HFFc6 (cell line): ENCODE measurements around the gene SNX21. TPM values are rescaled to one million over a fixed set of nuclear protein-coding genes. Genes with fewer than 3 reads are reported as not detected.

ENCODE experiments used
- DNase-seq: peaks from one replicate; pipeline ENCODE4 v3.0.0-alpha.2; 2018
- H3K27ac Mint-ChIP-seq: 2 replicates; pipeline ENCODE4 v1.8.0; 2020; ENCODE audit warnings: mild to moderate bottlenecking, mixed read lengths
- H3K27me3 Mint-ChIP-seq: 2 replicates; pipeline ENCODE4 v1.8.0; 2021; ENCODE audit warnings: mild to moderate bottlenecking, moderate library complexity, mixed read lengths; ENCODE audit not compliant: insufficient read depth
- H3K36me3 Mint-ChIP-seq: 2 replicates; pipeline ENCODE4 v1.8.0; 2021; ENCODE audit warnings: low read depth, mixed read lengths
- H3K4me1 Mint-ChIP-seq: 2 replicates; pipeline ENCODE4 v1.8.0; 2020; ENCODE audit warnings: low read depth, mixed read lengths
- H3K4me3 Mint-ChIP-seq: 2 replicates; pipeline ENCODE4 v1.8.0; 2020; ENCODE audit warnings: mild to moderate bottlenecking, moderate library complexity, mixed read lengths
- H3K9me3 Mint-ChIP-seq: 2 replicates; pipeline ENCODE4 v1.8.0; 2020; ENCODE audit warnings: mild to moderate bottlenecking, mixed read lengths
- CTCF ChIP-seq: fragments of 200-600 bp; sonication (generic); IDR thresholded peaks from 2 replicates; pipeline ENCODE4 v1.5.0; 2021; ENCODE audit warnings: antibody characterized with exemption, mild to moderate bottlenecking
- total RNA-seq, 6 experiments: library from RNA; stranded (reverse); fragmentation: NEBNext Ultra II Directional; extraction: Animal tissue kit (Norgen Biotek cat#: 25700); gene quantifications; 2 replicates in 1 of 6; 3 replicates in 5 of 6; pipeline ENCODE4 v1.2.3, GENCODE V29; 2021

The SNX21 gene
- total RNA-seq, 6 experiments from 2014 or later: 21.9 to 25.1 (median 22.7) TPM

- H3K27me3 Mint-ChIP-seq: peaks cover 4% of the 10 kb centered on the region
- TF ChIP-seq CTCF: no peak
- H3K9me3 Mint-ChIP-seq: no peaks in the 10 kb centered on the region
- DNase-seq: no peak
- peaks cover 12% of the 10 kb centered on the region for H3K36me3 Mint-ChIP-seq
- H3K27ac Mint-ChIP-seq: no peak overlapping the region
- peaks cover 54% of the 10 kb centered on the region for H3K4me1 Mint-ChIP-seq
- no peak overlapping the region for H3K4me3 Mint-ChIP-seq
Measured at GRCh38 chr20:45819466-45819865, 14.1 kb upstream of the SNX21 start.

GRCh38 chr20:45821947-45822346 is 11.7 kb upstream of the SNX21 start:
- peaks cover 4% of the 10 kb centered on the region for H3K27me3 Mint-ChIP-seq
- no peaks in the 10 kb centered on the region for H3K9me3 Mint-ChIP-seq
- H3K4me1 Mint-ChIP-seq: peaks cover 51% of the 10 kb centered on the region
- TF ChIP-seq CTCF: no peak
- no peak overlapping the region for H3K27ac Mint-ChIP-seq
- DNase-seq: no peak
- 0 out of 2 replicates have a peak, but pooled peaks cover 1% of the 10 kb centered on the region for H3K36me3 Mint-ChIP-seq
- H3K4me3 Mint-ChIP-seq: no peak overlapping the region

DNA sequence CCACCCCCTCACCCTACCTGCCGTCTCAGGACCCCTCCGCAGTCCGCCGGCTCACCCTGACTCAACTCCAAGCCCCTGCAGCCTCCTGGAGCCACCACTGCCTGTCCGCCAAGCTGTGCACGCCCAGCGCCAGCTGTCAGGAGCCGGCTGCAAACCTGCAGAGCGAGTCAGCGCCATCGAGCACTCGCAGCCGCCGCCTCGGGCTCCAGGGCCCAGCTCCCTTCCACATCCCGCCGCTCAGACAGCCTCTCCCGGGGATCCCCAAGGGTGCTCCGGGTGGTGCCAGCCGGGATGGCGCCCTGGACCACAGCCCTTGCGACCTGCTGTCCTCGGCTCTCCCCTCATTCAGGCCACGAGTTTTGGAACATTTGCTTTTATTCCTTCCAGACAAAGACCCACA is 10.7 kb upstream of the SNX21 start:
- peak; percentile 30 for DNase-seq
- H3K27ac Mint-ChIP-seq: no peak overlapping the region
- no peak for TF ChIP-seq CTCF
- peaks cover 43% of the 10 kb centered on the region for H3K4me1 Mint-ChIP-seq
- H3K36me3 Mint-ChIP-seq: no peaks in the 10 kb centered on the region
- H3K27me3 Mint-ChIP-seq: peaks cover 4% of the 10 kb centered on the region
- peak overlapping the region; percentile 53 for H3K4me3 Mint-ChIP-seq
- no peaks in the 10 kb centered on the region for H3K9me3 Mint-ChIP-seq

GRCh38 chr20:45823949-45824835 is 9.4 kb upstream of the SNX21 start:
- Mint-ChIP-seq H3K4me3 (peak overlapping the region; percentile 70), H3K9me3 (no peaks in the 10 kb centered on the region), H3K27ac (no peak overlapping the region), H3K4me1 (peaks cover 37% of the 10 kb centered on the region), H3K36me3 (no peaks in the 10 kb centered on the region), H3K27me3 (peaks cover 4% of the 10 kb centered on the region)
- DNase-seq: peak; percentile 20
- TF ChIP-seq CTCF: peak; percentile 64

GRCh38 chr20:45826381-45827019 is 7.1 kb upstream of the SNX21 start:
- no peak overlapping the region for H3K4me3 Mint-ChIP-seq

More at GRCh38 chr20:45826381-45827019, 7.1 kb upstream of the SNX21 start:
- DNase-seq: no peak
- peak overlapping the region; percentile 55 for H3K27ac Mint-ChIP-seq
- TF ChIP-seq CTCF: no peak
- H3K4me1 Mint-ChIP-seq: peaks cover 37% of the 10 kb centered on the region
- H3K9me3 Mint-ChIP-seq: no peaks in the 10 kb centered on the region
- H3K36me3 Mint-ChIP-seq: no peaks in the 10 kb centered on the region
- peaks cover 6% of the 10 kb centered on the region for H3K27me3 Mint-ChIP-seq
